LHCN-M2 (cell line): ENCODE measurements around the gene CACNB1. TPM values are rescaled to one million over a fixed set of nuclear protein-coding genes. Genes with fewer than 3 reads are reported as not detected.

Experiments used
- DNase-seq: peaks from one replicate; pipeline ENCODE4 v3.0.0-alpha.2; 2012; ENCODE audit warnings: low read depth
- total RNA-seq: library from RNA; depleted of rRNA; stranded (reverse); fragments of >200 nt; gene quantifications from 2 replicates; pipeline ENCODE4 v1.2.3, GENCODE V29; 2014

Gene CACNB1
- total RNA-seq, 1 experiment from 2014 or later: 4.0 TPM

- DNase-seq: peak; percentile 50
Measured at GRCh38 chr17:39225959-39226683, 28.7 kb upstream of the CACNB1 start.

DNA sequence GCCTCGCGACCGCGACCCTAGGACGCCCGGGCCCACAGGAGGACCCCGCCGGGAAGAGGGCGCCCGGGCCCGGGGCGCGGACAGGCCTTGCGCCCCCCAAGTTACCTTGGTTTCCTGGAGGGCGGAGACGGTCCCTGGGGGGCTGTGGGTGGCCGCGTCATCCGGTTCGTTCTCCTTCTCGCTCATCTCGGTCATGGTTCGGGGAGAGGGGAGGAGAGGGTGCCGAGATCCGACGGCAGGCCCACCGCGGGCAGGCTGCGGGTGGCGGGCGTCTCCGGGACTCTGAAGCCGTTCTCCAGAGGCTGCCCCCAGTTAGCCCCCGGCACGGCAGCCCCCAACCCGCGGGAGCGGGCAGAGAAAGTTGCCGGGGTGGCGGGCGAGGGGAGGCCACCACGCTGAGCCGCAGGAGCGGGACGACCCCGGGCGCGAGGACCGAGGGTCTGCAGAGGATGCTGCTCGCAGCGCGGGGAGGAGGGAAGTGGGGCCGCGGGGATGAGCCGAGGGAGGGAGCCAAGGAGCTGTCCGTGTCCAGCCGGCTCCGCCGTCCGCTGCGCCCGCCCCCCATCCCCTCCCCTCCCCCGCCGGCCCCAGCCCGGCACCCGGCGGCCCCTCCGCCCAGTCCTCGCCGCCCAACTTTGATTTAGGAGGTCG, 28.0 kb upstream of the CACNB1 start, which contains the start of gene STAC2:
STAC2 (minus strand) TSS at position 638 of the 651 bp plus-strand sequence; CDS start at position 195, 443 bp downstream.
- no peak for DNase-seq

GRCh38 chr17:39224778-39225307, 27.4 kb upstream of the CACNB1 start:
- DNase-seq: no peak

DNA sequence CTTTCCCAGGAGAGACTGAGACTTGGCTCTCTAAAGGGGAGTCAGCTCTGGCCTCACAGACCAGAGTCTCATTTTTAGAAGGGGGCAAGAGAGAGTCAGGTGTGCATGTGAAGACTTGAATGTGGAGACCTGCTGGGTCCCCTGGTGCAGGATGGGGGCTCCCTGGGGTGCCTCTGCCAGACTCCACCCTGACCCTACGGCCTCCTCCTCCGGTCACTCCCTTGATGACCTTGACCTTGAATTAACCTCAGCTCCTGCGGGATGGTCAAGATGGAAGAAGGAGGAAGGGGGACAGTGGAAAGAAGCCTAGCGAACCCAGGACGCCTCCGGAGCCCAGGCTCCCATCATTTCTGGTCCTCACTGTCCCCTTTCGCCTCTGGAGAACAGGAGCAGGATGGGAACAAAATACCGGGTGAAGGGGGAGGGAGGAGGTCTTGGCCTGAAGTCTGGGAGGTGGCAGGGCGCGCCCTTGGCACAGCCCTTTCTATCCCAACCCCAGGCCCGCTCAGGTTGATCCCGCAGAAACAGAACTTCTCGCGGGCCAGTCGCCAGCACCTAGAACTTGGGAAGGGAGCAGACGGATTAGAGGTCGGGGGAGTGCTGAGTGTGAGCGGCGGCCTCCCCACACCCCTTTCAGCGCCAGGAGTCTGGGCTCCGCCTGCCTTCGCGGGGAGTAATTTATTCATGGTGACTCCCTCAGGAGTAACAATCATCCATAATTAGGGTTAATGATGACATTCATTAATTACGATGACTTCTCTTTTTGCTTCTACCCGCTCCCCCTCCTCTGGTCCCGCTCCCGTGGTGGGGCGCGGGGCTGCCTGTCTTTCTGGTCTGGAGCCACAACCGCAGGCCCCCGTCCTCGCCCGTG, 26.7 kb upstream of the CACNB1 start:
- DNase-seq: no peak

- DNase-seq: no peak
Measured at GRCh38 chr17:39222866-39223834, 25.7 kb upstream of the CACNB1 start.

- DNase-seq: no peak
Measured at GRCh38 chr17:39222151-39222550, 24.7 kb upstream of the CACNB1 start.

- DNase-seq: no peak
Measured at GRCh38 chr17:39221572-39221971, 24.1 kb upstream of the CACNB1 start.

DNA sequence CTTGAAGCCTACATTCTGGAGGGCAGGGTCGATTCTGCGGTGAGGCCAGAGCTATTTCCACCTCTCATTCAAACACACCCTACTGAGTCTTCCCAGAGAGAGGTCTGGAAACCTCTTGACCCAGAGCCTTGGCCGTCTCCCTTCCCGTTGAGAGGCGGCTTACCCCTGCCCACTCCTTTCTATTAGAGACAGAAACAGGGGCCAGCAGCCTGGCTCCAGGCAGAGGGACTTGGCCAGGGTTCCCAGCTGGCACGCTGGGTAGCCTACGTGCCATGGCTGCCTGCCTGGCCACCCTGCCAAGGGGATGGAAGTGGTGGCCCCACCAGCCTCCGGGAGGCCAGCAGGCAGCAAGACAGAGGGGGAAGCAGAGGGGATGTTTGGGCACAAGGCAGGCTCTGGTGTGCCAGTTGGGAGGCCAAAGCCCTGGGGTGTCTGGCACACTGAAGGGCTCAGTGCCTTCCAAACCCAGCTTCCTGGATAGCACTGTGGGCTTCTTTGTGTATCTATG, 22.2 kb upstream of the CACNB1 start:
- DNase-seq: no peak

DNA sequence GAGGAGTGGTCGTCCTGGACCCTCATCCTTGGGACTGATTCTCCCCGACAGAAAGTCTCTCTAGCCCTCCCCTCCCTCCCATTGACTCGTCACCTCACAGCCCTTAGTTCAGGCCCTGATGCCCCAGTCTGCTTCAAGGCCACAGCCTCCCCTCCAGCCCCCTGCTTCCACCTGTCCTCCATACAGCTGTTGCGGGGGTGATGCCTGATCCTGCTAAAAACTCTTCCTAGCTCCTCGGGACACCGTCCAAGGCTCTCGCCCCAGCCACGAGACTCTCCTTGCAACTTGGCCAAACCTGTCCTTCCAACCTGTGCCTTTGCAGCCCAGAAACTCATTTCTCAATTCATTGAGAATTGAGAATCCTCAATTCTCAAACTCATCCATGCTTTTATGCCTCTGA, 21.4 kb upstream of the CACNB1 start:
- DNase-seq: no peak

GRCh38 chr17:39217734-39218369, 20.4 kb upstream of the CACNB1 start:
- no peak for DNase-seq

DNA sequence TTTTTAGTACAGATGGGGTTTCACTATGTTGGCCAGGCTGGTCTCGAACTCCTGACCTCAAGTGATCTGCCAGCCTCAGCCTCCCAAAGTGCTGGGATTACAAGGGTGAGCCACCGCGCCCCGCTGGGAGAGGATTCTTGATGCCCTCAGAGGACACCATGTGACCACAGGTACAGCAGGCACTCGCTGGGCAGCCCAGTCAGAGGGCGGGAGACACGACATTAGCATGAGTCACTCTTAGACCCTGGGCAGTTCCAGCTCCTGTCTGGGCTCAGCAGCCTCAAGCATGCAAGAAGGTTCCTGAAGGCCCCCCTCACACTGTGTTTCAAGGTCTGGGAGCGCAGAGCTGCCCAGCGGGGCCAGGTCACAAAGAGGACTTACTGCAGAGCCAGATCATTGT, 16.4 kb upstream of the CACNB1 start:
- no peak for DNase-seq

DNA sequence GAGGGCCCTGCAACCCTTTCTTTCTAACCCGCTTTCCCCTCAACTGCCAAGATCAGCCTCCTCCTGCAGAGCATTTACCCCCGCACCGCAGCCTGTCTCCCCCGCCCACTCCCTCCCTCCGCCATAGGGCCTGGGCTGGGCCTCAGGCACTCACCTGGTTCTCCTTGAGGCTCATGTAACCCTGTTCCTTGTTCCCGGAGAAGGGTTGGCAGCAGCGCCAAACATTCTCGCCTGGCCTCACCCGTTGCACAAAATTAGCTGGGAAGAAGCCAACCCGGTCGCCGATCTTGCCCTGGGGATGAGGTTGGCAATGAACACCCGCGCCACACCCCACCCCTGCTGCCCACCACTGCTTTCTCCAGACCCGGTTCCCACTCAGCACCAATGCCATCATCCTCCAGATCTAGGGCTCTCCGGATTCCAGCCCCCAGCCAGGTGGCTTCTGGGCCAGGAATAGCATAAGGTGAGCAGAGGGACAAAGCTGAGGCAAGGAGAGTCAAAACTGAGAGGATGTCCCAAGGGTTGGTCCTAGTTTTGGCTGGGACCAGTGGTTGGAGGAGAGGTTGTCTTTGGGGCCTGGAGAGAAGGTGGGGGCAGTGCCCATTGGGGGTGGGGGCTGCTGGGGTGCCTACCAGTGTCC, 15.5 kb upstream of the CACNB1 start:
- DNase-seq: no peak

- DNase-seq: no peak
Measured at GRCh38 chr17:39212195-39212810, 14.8 kb upstream of the CACNB1 start.

DNA sequence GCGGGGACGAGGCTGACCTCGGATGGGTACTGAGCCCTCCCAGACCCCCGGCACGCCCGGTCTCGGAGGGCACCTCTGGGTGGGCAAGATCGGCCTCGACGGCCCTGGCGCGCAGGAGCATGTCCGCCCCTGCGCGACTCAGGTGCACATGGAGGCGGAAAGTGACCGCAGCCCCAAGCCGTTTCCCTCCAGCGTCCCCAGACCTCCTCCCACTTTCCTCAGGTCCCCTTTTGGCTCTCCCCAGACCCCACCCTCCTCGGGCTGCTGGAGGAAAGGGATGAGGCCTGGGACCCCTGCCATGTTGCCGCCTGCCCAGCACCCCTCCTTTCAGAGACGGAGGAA, 12.6 kb upstream of the CACNB1 start:
- no peak for DNase-seq

DNA sequence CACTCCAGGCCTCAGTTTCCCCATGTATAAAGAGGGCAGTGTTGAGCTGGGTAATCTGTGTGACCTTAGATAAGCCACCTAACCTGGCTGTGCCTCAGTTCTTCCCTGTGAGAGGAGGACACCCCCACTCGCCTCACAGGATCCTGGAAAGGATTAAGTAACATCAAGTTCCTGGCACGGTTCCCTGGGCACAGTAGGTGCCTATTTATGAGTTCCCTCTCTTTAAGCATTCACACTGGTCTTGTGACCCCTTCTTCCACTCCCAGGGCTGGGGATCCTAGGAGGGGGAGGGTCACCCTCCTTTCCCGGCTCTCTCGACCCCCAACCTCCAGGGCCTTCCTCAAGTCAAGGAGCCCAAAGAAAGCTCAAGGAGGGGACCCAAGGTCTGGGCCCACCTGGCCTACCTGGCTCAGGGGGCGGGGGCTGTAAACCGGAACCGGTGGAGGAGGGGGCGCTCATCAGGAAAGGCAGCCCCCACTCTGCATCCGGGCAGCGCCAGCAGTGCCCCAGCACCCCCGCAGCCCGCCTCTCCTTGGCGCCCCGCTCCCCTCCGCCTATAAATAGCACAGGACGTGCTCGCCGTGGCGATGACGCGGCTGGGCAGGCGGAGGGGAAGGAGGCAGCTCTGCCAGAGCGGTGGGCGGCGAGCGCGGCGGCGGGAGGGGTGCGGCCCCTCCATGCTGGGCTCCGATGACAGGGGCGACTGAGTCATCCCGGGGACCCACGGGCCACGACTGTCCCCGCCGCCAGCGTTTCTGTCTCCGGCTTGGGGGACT, 12.0 kb upstream of the CACNB1 start:
- no peak for DNase-seq

DNA sequence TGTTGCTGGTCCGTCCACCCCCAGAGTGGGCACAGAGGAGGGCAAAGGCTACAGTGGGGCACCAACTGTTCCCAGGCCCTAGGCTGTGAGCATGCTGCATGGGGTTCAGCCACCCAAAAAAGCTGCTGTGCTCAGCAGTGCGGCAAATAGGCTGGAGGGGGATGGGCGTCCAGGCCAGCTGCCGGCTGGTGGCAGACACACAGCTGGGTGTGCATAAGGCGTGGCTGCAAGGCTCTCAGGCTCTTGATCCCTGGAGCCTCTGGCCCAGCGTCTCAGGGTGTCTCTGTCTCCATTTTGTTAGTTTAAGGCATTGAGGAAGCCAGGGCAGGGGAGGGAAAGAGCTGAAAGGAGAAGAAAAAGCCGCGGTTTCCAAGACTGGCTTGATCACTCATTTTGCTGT, 11.4 kb upstream of the CACNB1 start:
- DNase-seq: peak; percentile 41

- DNase-seq: peak; percentile 70
Measured at GRCh38 chr17:39208136-39208535, 10.7 kb upstream of the CACNB1 start.

- DNase-seq: no peak
Measured at GRCh38 chr17:39205112-39205526, 7.7 kb upstream of the CACNB1 start.
